ENCODE results near the gene TFAP2C.
"Not testable (repeated sequence)": the region's sequence is repeated elsewhere in the genome, so short reads cannot be mapped to it uniquely, and the experiment has no call there.

The TFAP2C gene

DNA sequence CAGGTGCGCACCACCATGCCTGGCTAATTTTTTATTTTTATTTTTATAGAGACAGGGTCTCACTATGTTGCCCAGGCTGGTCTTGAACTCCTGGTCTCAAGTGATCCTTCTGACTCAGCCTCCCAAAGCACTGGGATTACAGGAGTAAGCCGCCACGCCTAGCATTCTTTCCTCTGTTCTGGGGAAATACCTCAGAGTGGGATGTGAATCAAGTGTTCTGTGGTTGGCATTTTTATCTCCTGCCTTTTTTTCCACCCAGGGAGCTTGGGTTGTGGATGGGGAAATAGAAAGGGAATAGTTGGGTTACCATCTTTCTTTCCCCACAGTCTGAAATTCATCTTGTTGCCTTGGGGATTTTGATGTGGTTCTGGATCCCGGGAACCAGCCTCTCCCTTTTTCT is 24.1 kb downstream of the TFAP2C start:
- DNase-seq (ENCODE audit: low read depth in 3 of 3), result no peak

DNA sequence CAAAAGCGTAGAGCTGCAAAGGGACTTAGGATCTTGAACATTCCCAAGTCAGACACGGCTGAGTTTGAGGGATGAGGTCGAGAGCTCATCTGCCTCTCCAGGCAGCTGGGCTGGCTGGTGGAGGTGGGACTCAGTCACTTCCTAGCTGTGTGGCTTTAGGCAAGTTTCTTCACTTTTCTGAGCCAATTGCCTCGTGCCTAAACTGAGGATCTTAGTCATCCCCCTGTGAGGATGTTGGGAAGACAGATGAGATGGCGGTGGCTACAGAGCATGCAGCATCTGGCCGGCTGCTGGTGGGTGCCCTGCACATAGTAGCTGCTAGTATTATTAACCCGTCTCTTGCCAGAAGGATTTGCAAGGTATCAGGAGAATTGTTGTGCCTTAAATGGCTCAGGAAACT is 27.5 kb downstream of the TFAP2C start:
- no peak for DNase-seq (ENCODE audit: low read depth in 3 of 3)

DNA sequence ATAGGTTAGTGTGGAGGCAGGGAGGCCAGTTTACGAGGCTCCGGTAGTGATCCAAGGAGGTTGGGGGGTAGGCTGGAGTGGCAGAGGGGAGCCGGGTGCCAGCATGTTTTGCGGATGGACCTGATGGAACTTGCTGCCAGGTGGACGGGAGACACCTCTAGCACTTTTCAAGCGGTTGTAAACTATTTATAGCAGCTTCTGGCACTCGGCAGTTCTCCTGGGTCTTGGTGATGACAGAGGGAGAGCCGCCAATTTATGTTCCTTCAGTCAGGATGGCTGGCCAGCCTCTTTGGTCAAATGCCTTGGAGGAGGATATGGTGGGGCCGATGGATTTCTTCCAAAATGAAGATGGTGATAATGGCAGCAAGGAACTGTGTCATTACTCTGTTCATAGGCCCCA is 28.8 kb downstream of the TFAP2C start:
- no peak for DNase-seq (ENCODE audit: low read depth in 3 of 3)

DNA sequence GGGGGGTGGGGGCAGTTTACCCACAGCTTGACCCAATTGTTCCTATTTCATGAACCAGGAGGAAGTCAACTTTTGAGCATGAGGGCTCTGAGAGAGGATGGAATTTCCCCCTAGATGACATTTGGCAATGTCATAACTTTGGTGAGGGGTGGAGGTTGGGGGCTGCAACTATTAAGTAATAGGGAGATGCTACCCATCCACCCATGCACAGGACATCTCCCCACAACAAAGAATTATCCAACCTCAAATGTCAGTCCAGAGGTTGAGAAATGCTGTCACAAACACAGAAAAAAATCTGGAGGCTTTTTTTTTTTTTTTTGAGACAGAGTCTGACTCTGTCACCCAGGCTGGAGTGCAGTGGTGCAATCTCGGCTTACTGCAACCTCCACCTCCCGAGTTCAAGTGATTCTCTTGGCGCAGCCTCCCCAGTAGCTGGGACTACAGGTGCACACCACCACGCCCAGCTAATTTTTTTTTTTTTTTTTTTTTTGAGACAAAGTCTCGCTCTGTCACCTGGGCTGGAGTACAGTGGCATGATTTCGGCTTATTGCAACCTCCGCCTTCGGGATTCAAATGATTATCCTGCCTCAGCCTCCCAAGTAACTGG is 29.3 kb downstream of the TFAP2C start:
- not testable (repeated sequence) for DNase-seq (ENCODE audit: low read depth in 3 of 3)

DNA sequence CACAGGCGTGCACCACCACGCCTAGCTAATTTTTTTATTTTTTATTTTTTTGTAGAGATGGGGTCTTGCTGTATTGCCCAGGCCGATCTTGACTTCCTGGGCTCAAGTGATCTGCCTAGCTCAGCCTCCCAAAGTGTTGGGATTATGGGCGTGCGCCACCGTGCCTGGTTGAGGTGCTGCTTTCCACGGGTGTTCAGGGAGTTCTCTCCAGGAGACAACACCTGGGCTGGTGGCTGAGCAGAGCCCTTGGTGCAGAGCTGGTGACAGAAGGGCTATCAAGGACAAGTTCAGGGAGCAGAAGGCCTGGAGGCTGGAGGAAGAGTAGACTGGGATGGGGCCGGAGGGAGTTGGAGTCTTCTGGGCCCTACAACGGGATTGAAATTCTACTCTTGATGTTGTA is 34.6 kb downstream of the TFAP2C start:
- DNase-seq (ENCODE audit: low read depth in 3 of 3), result no peak

DNA sequence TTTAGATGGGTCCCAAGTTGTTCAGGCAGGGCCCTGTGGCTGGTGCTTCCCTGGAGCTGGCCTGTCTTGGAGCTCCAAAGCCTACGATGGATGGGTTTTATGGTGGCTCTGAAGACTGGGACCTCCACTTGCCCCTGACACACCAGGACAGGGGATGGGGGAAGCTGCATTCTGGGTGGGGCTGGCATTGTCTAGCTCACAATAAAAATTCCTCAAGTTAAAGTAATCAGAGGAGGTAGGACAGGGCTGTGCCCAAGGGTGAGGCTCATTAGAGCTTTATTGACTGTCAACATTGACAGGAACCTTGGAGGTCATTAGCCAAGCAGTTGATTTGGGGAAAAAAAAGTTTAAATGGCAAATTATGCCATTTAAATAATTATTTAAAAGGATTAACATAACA is 35.7 kb downstream of the TFAP2C start:
- no peak for DNase-seq (ENCODE audit: low read depth in 3 of 3)

GRCh38 chr20:56665806-56666205 is 36.7 kb downstream of the TFAP2C start:
- DNase-seq (ENCODE audit: low read depth in 3 of 3), result no peak

DNA sequence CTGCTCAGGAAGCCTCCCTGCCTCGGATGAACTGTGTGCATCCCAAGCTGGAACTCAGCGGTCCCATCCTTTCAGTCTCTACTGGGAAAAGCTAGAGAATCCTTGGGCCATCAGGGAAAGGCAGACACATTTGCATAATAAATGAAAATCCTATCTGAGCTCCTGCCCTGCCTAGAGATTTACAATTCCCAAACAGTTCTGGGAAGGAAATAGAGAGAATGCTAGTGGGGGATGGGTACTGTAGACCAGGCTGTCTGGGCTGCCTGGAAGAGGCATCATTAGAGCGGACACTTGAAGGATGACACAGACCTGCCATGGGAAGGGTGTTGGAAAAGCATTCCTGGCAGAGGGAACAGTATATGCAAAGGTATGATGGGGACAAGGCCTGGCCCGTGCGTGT is 44.3 kb downstream of the TFAP2C start:
- no peak for DNase-seq (ENCODE audit: low read depth in 3 of 3)

- no peak for DNase-seq (ENCODE audit: low read depth in 3 of 3)
Measured at GRCh38 chr20:56676001-56676400, 46.9 kb downstream of the TFAP2C start.

DNA sequence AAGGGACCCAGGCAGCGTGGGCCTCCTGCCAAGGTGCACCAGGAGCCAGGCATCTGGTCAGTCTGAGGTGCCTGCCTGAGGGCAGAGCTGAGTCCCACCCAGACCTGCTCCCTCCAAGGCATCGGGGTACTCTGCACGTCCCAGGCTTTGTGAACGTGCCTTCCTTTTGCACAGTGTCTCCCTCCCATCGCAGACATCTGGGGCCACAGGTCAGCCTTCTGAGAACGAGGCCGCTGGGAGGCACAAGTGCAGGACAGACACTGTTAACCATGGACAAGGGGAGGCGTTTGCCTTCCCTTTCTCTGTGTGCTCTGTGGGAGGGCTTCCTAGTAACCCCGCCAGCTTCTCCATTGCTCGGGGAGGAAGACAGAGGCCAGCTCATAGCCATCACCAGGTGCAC is 47.6 kb downstream of the TFAP2C start:
- no peak for DNase-seq (ENCODE audit: low read depth in 3 of 3)

- DNase-seq (ENCODE audit: low read depth in 3 of 3), result no peak
Measured at GRCh38 chr20:56683077-56683865, 54.2 kb downstream of the TFAP2C start.

DNA sequence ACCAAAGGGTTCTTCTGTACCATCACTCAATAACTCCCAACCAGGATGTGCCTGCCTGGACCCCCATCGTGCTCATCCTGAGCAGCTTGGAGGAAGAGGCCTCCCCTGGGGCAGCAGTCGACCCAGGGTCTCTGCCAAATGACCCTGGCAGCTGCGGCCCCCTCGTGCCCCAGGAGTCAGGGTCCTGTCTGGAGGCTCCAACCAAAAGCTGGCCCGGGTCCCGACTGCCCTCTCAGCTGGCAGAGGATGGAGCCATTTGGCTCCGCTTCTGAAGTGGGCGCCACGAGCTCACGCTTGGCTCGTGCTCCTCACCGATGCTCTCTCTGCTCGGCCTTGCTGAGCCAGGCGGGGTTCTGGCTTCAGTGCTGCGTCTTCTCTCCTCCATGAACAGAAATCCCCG is 56.8 kb downstream of the TFAP2C start:
- no peak for DNase-seq (ENCODE audit: low read depth in 3 of 3)

- DNase-seq (ENCODE audit: low read depth in 3 of 3), result no peak
Measured at GRCh38 chr20:56687061-56687460, 58.0 kb downstream of the TFAP2C start.

DNA sequence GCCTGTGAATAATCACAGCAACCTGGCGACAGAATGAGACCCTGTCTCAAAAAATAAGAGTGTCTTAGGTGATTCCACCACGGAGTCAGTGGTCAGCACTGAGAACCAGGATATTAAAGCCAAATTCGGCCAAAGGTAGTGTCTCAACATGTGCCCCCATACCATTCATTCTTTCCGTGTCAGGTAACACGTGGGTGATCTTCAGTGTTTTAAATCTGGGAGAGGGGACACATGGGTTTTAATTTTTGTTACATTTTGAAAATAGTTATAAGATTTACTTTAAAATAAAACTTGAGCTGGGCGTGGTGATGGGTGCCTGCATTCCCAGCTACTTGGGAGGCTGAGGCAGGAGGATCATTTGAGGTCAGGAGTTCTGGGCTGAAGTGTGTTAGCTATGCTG is 59.0 kb downstream of the TFAP2C start:
- DNase-seq (ENCODE audit: low read depth in 3 of 3), result no peak
